HepG2 (cell line): Measurements from ENCODE around the gene KRTAP2-3. TPM values are rescaled to one million over a fixed set of nuclear protein-coding genes. Genes with fewer than 3 reads are reported as not detected.

Experiments used
- ASH2L ChIP-seq: fragments of 300-600, 200-600 bp; sonication (generic); IDR thresholded peaks from 2 replicates; pipeline ENCODE4 v1.7.0; 2017; ENCODE audit warnings: low read depth, mild to moderate bottlenecking, moderate library complexity, mixed read lengths, low read length; ENCODE audit not compliant: insufficient read length
- CHCHD3 ChIP-seq: sonication (generic); formaldehyde crosslinking; IDR thresholded peaks from 2 replicates; pipeline ENCODE4 v1.8.0; 2022; ENCODE audit warnings: mild to moderate bottlenecking, missing genetic modification reagents, moderate library complexity
- ETV5 ChIP-seq: IDR thresholded peaks from 2 replicates; pipeline ENCODE4 v1.6.1; 2018; ENCODE audit warnings: missing biosample characterization, missing genetic modification reagents, inconsistent platforms, borderline replicate concordance
- FOXA1 ChIP-seq, 2 experiments: fragments of 450-650 bp in 1 of 2; sonication (generic) in 1 of 2; formaldehyde crosslinking in 1 of 2; IDR thresholded peaks; 2 replicates each; pipeline versions ENCODE4 v1.4.0 to v1.6.1; 2016 to 2020; ENCODE audit warnings: missing genetic modification reagents in 1 of 2
- FOXP1 ChIP-seq, 2 experiments: fragments of 450-650 bp in 1 of 2; IDR thresholded peaks; 2 replicates each; pipeline ENCODE4 v1.6.1; 2017 to 2018; ENCODE audit warnings: antibody characterized with exemption in 1 of 2
- GMEB2 ChIP-seq: IDR thresholded peaks from 2 replicates; pipeline ENCODE4 v1.6.1; 2016; ENCODE audit warnings: missing biosample characterization, missing genetic modification reagents, low read depth
- MIER3 ChIP-seq: IDR thresholded peaks from 2 replicates; pipeline ENCODE4 v1.6.1; 2016; ENCODE audit warnings: missing compliant biosample characterization, borderline replicate concordance
- MLLT10 ChIP-seq: sonication (generic); formaldehyde crosslinking; IDR thresholded peaks from 2 replicates; pipeline ENCODE4 v1.4.0; 2020; ENCODE audit warnings: missing genetic modification reagents
- NR2F6 ChIP-seq, 2 experiments: IDR thresholded peaks; 2 replicates each; pipeline ENCODE4 v1.6.1; 2016; ENCODE audit warnings: antibody characterized with exemption in 1 of 2, mild to moderate bottlenecking in 1 of 2
- SOX13 ChIP-seq, 3 experiments: fragments of 450-650 bp in 1 of 3; sonication (generic) in 1 of 3; formaldehyde crosslinking in 1 of 3; IDR thresholded peaks in 2 of 3; conservative IDR thresholded peaks in 1 of 3; 2 replicates each; pipeline versions ENCODE4 v1.5.0 to v1.6.1; 2016 to 2020; ENCODE audit warnings: antibody characterized with exemption in 1 of 3, mild to moderate bottlenecking in 1 of 3, missing compliant biosample characterization in 1 of 3, missing genetic modification reagents in 1 of 3, moderate library complexity in 1 of 3
- SOX5 ChIP-seq: IDR thresholded peaks from 2 replicates; pipeline ENCODE4 v1.6.1; 2016; ENCODE audit warnings: borderline replicate concordance
- SOX6 ChIP-seq, 2 experiments: fragments of 450-650 bp in 1 of 2; sonication (generic) in 1 of 2; formaldehyde crosslinking in 1 of 2; IDR thresholded peaks; 2 replicates each; pipeline versions ENCODE4 v1.4.0 to v1.6.1; 2017 to 2020; ENCODE audit warnings: antibody characterized with exemption in 1 of 2, mild to moderate bottlenecking in 1 of 2, missing genetic modification reagents in 1 of 2
- SP140L ChIP-seq: sonication (generic); formaldehyde crosslinking; IDR thresholded peaks from 2 replicates; pipeline ENCODE4 v1.4.0; 2020; ENCODE audit warnings: missing genetic modification reagents, borderline replicate concordance
- STAG1 ChIP-seq: sonication (generic); formaldehyde crosslinking; IDR thresholded peaks from 2 replicates; pipeline ENCODE4 v1.4.0; 2020; ENCODE audit warnings: missing genetic modification reagents
- TGIF2 ChIP-seq: IDR thresholded peaks from 2 replicates; pipeline ENCODE4 v1.6.1; 2016; ENCODE audit warnings: control low read depth, missing compliant biosample characterization
- TP53 ChIP-seq: sonication (generic); formaldehyde crosslinking; conservative IDR thresholded peaks from 2 replicates; pipeline ENCODE4 v1.4.0; 2020; ENCODE audit warnings: missing genetic modification reagents
- ZBTB25 ChIP-seq: IDR thresholded peaks from 2 replicates; pipeline ENCODE4 v1.6.1; 2018; ENCODE audit warnings: missing genetic modification reagents
- ZBTB38 ChIP-seq: sonication (generic); formaldehyde crosslinking; IDR thresholded peaks from 2 replicates; pipeline ENCODE4 v1.5.1; 2020; ENCODE audit warnings: mild to moderate bottlenecking, missing genetic modification reagents
- ZNF235 ChIP-seq: sonication (generic); formaldehyde crosslinking; IDR thresholded peaks from 2 replicates; pipeline ENCODE4 v1.8.1; 2023; ENCODE audit warnings: mild to moderate bottlenecking, missing genetic modification reagents, borderline replicate concordance
- ZNF260 ChIP-seq: sonication (generic); formaldehyde crosslinking; IDR thresholded peaks from 2 replicates; pipeline ENCODE4 v1.4.0; 2020; ENCODE audit warnings: missing genetic modification reagents, low read depth, mild to moderate bottlenecking, borderline replicate concordance
- ZNF383 ChIP-seq: sonication (generic); formaldehyde crosslinking; IDR thresholded peaks from 2 replicates; pipeline ENCODE4 v1.4.0; 2020; ENCODE audit warnings: missing genetic modification reagents, mild to moderate bottlenecking, borderline replicate concordance
- ZNF550 ChIP-seq: sonication (generic); formaldehyde crosslinking; IDR thresholded peaks from 2 replicates; pipeline ENCODE4 v1.4.0; 2020; ENCODE audit warnings: mild to moderate bottlenecking, missing genetic modification reagents, borderline replicate concordance
- ZNF781 ChIP-seq: sonication (generic); formaldehyde crosslinking; IDR thresholded peaks from 2 replicates; pipeline ENCODE4 v1.5.1; 2020; ENCODE audit warnings: borderline replicate concordance, mild to moderate bottlenecking, missing genetic modification reagents; ENCODE audit errors: not compliant biosample characterization
- ZNF790 ChIP-seq: sonication (generic); formaldehyde crosslinking; IDR thresholded peaks from 2 replicates; pipeline ENCODE4 v1.8.0; 2022; ENCODE audit warnings: missing genetic modification reagents, mild to moderate bottlenecking, borderline replicate concordance
- ZNF83 ChIP-seq: sonication (generic); formaldehyde crosslinking; IDR thresholded peaks from 2 replicates; pipeline ENCODE4 v1.4.0; 2020; ENCODE audit warnings: missing genetic modification reagents, mild to moderate bottlenecking, borderline replicate concordance
- ZNF879 ChIP-seq: sonication (generic); formaldehyde crosslinking; IDR thresholded peaks from 2 replicates; pipeline ENCODE4 v1.8.1; 2023; ENCODE audit warnings: missing genetic modification reagents
- polyA plus RNA-seq, 8 experiments: library from polyadenylated mRNA; depleted of rRNA in 3 of 8; stranded (reverse) in 7 of 8; unstranded in 1 of 8; fragments of >200 nt; fragmentation: Illumina TruSeq in 4 of 8; extraction: Trizol in 4 of 8; gene quantifications; 2 replicates each; pipeline versions ENCODE4 v1.2.1 to v1.2.3, GENCODE V29; 2011 to 2016; ENCODE audit warnings: low read depth in 4 of 8, missing spikeins in 1 of 8, mixed read lengths in 1 of 8; ENCODE audit not compliant: insufficient read depth in 1 of 8
- total RNA-seq, 5 experiments: library from RNA; depleted of rRNA; stranded (reverse); fragments of >200 nt; fragmentation: Illumina TruSeq; extraction: Trizol; gene quantifications; 2 replicates each; pipeline ENCODE4 v1.2.3, GENCODE V29; 2016; ENCODE audit warnings: low read depth in 1 of 5

Gene KRTAP2-3
- total and polyA plus RNA-seq, 2 of the 13 experiments (the other 11 are each of a cell fraction or from before 2014, with no cell fraction given) = 0.25 TPM; not detected in 1

GRCh38 chr17:41016578-41017215 is 43.2 kb downstream of the KRTAP2-3 start (continued):
- no peak for TF ChIP-seq ZBTB25
- TF ChIP-seq SOX6 (IDR thresholded peaks at IDR 0.05) = no peak
- 0 out of 2 replicates have a peak, but pooled peaks have one; percentile 25 for TF ChIP-seq SOX6 (CRISPR knock-in tag; IDR thresholded peaks at IDR 0.05)
- no peak for TF ChIP-seq FOXA1 (IDR thresholded peaks at IDR 0.05)
- peak; percentile 43; the same call in 1 of the 2 replicates for TF ChIP-seq FOXA1 (CRISPR knock-in tag; IDR thresholded peaks at IDR 0.05)
- TF ChIP-seq TP53 (CRISPR knock-in tag) = no peak
- no peak for TF ChIP-seq ZBTB38 (CRISPR knock-in tag)
- TF ChIP-seq TGIF2 (CRISPR knock-in tag) = no peak
- TF ChIP-seq SOX5 (CRISPR knock-in tag) = peak; percentile 60; the same call in 1 of the 2 replicates
- TF ChIP-seq ZNF790 (CRISPR knock-in tag) = no peak
- TF ChIP-seq MIER3 = 0 out of 2 replicates have a peak, but pooled peaks have one; percentile 15
- TF ChIP-seq SOX13 (IDR thresholded peaks at IDR 0.05) = no peak
- peak in 1 of 2 experiments; percentile 65; a peak in 2 of 4 replicates for TF ChIP-seq SOX13 (CRISPR knock-in tag; conservative IDR thresholded peaks at IDR 0.05 in 1 of 2, IDR thresholded peaks at IDR 0.05 in 1 of 2)
- TF ChIP-seq ETV5 = no peak; the same call in 1 of the 2 replicates
- no peak for TF ChIP-seq ZNF383
- no peak for TF ChIP-seq ZNF781 (CRISPR knock-in tag)
- TF ChIP-seq SP140L (CRISPR knock-in tag) = no peak
- TF ChIP-seq ASH2L = peak; percentile 45
- no peak for TF ChIP-seq CHCHD3
- no peak for TF ChIP-seq ZNF83 (CRISPR knock-in tag)
- no peak for TF ChIP-seq ZNF879
- peak; percentile 40; the same call in 1 of the 2 replicates for TF ChIP-seq NR2F6 (IDR thresholded peaks at IDR 0.05)
- no peak for TF ChIP-seq NR2F6 (CRISPR knock-in tag; IDR thresholded peaks at IDR 0.05)
- TF ChIP-seq STAG1 (CRISPR knock-in tag) = no peak
- no peak for TF ChIP-seq FOXP1 (IDR thresholded peaks at IDR 0.05)
- TF ChIP-seq FOXP1 (CRISPR knock-in tag; IDR thresholded peaks at IDR 0.05) = no peak
- no peak for TF ChIP-seq GMEB2 (CRISPR knock-in tag)
- TF ChIP-seq ZNF550 (CRISPR knock-in tag) = no peak
- TF ChIP-seq ZNF260 (CRISPR knock-in tag) = no peak
- no peak for TF ChIP-seq ZNF235 (CRISPR knock-in tag)
- no peak for TF ChIP-seq MLLT10 (CRISPR knock-in tag)
